Measurements from ENCODE around the gene NUMBL. TPM values are rescaled to one million over a fixed set of nuclear protein-coding genes. Genes with fewer than 3 reads are reported as not detected.

NUMBL gene
- polyA plus RNA-seq, 1 donor from 2014 or later: 20.5 TPM

DNA sequence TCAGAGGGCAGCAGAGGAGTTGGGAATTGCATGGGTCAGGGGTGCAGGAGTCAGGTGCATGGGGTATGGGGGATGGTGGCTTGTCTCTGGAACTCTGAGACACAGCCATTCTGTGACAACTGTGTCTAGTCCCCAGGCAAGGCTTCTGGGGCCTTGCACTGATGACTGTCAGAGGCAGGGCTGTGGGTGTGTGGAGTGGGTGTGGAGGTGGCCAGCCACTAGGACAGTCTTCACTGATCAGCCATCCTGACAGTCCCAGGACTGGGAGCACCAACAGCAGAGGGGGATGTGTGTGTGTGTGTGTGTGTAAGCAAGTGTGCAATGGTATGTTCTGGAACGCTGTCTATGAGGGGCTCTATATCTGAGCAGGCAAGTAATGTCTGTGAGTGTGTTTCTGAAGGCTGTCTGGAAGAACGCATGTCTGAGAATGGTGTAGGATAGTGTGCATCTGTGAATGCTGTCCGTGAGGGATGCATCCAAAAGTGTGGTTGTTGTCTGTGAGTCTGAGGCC, 5.4 kb downstream of the NUMBL start:
- Histone ChIP-seq H3K9me3 (ENCODE audit: low read length) (no peaks in the 10 kb centered on the region), H3K36me3 (ENCODE audit: insufficient read depth, low read length) (peaks cover 6% of the 10 kb centered on the region), H3K4me2 (ENCODE audit: low read length) (no peak overlapping the region), H4K20me1 (ENCODE audit: insufficient read depth) (no peaks in the 10 kb centered on the region), H3K9me2 (ENCODE audit: insufficient read depth, low read length) (no peaks in the 10 kb centered on the region), H3K9ac (ENCODE audit: low read length) (no peak overlapping the region), H3K79me2 (replicated peaks; ENCODE audit: insufficient read depth, low read length) (peaks cover 21% of the 10 kb centered on the region), H3K27me3 (ENCODE audit: insufficient read depth, low read depth, low read length) (no peaks in the 10 kb centered on the region), H3K4me3 (ENCODE audit: low read length) (no peak overlapping the region), H3F3A (ENCODE audit: insufficient read depth, low read length, poor library complexity, severe bottlenecking) (no peaks in the 10 kb centered on the region), H2AFZ (ENCODE audit: low read depth, low read length) (no peak overlapping the region), H3K27ac (ENCODE audit: low read length) (no peak overlapping the region)
- no peak for TF ChIP-seq TAF1 (IDR thresholded peaks at IDR 0.05; ENCODE audit: low read depth)
- no peak for TF ChIP-seq SMC3 (conservative IDR thresholded peaks at IDR 0.05; ENCODE audit: poor library complexity)
- TF ChIP-seq EZH2 (IDR thresholded peaks at IDR 0.05; ENCODE audit: borderline replicate concordance, insufficient read depth, low read length, poor library complexity, severe bottlenecking): no peak
- TF ChIP-seq, protein P1, sequence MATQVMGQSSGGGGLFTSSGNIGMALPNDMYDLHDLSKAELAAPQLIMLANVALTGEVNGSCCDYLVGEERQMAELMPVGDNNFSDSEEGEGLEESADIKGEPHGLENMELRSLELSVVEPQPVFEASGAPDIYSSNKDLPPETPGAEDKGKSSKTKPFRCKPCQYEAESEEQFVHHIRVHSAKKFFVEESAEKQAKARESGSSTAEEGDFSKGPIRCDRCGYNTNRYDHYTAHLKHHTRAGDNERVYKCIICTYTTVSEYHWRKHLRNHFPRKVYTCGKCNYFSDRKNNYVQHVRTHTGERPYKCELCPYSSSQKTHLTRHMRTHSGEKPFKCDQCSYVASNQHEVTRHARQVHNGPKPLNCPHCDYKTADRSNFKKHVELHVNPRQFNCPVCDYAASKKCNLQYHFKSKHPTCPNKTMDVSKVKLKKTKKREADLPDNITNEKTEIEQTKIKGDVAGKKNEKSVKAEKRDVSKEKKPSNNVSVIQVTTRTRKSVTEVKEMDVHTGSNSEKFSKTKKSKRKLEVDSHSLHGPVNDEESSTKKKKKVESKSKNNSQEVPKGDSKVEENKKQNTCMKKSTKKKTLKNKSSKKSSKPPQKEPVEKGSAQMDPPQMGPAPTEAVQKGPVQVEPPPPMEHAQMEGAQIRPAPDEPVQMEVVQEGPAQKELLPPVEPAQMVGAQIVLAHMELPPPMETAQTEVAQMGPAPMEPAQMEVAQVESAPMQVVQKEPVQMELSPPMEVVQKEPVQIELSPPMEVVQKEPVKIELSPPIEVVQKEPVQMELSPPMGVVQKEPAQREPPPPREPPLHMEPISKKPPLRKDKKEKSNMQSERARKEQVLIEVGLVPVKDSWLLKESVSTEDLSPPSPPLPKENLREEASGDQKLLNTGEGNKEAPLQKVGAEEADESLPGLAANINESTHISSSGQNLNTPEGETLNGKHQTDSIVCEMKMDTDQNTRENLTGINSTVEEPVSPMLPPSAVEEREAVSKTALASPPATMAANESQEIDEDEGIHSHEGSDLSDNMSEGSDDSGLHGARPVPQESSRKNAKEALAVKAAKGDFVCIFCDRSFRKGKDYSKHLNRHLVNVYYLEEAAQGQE (IDR thresholded peaks at IDR 0.05; ENCODE audit: borderline replicate concordance): no peak
- no peak for TF ChIP-seq MXI1 (conservative IDR thresholded peaks at IDR 0.05; ENCODE audit: poor library complexity, severe bottlenecking)
- TF ChIP-seq EP300 (conservative IDR thresholded peaks at IDR 0.05; ENCODE audit: poor library complexity, severe bottlenecking): no peak
- no peak for TF ChIP-seq CTCF (IDR thresholded peaks at IDR 0.05; ENCODE audit: poor library complexity, severe bottlenecking)
- TF ChIP-seq RAD21 (conservative IDR thresholded peaks at IDR 0.05): no peak
- TF ChIP-seq POLR2AphosphoS5 (IDR thresholded peaks at IDR 0.05): no peak

- Histone ChIP-seq H3K4me2 (ENCODE audit: low read length) (no peak overlapping the region), H3K36me3 (ENCODE audit: insufficient read depth, low read length) (peaks cover 6% of the 10 kb centered on the region), H3K79me2 (replicated peaks; ENCODE audit: insufficient read depth, low read length) (peaks cover 17% of the 10 kb centered on the region), H3K27ac (ENCODE audit: low read length) (no peak overlapping the region), H4K20me1 (ENCODE audit: insufficient read depth) (no peaks in the 10 kb centered on the region), H3K4me3 (ENCODE audit: low read length) (no peak overlapping the region), H3K9me2 (ENCODE audit: insufficient read depth, low read length) (no peaks in the 10 kb centered on the region), H2AFZ (ENCODE audit: low read depth, low read length) (no peak overlapping the region), H3K27me3 (ENCODE audit: insufficient read depth, low read depth, low read length) (no peaks in the 10 kb centered on the region), H3F3A (ENCODE audit: insufficient read depth, low read length, poor library complexity, severe bottlenecking) (no peaks in the 10 kb centered on the region), H3K9me3 (ENCODE audit: low read length) (no peaks in the 10 kb centered on the region), H3K9ac (ENCODE audit: low read length) (no peak overlapping the region)
- TF ChIP-seq MXI1 (conservative IDR thresholded peaks at IDR 0.05; ENCODE audit: poor library complexity, severe bottlenecking) (no peak), TAF1 (IDR thresholded peaks at IDR 0.05; ENCODE audit: low read depth) (no peak), SMC3 (conservative IDR thresholded peaks at IDR 0.05; ENCODE audit: poor library complexity) (no peak), POLR2AphosphoS5 (IDR thresholded peaks at IDR 0.05) (no peak)
These were observed 6.2 kb downstream of the NUMBL start for GRCh38 chr19:40684280-40684679.

Data from neural cell (in vitro differentiated cells).